GM12878 (cell line): ENCODE results near the gene CHD9. TPM values are rescaled to one million over a fixed set of nuclear protein-coding genes. Genes with fewer than 3 reads are reported as not detected.

Experiments
- ATAC-seq: fragments of 200-7000 bp; cut with Tn5 transposase; 3 replicates; pipeline ENCODE4 v1.9.1; 2020; ENCODE audit warnings: mild to moderate bottlenecking, moderate library complexity
- BruUV-seq: library from RNA; stranded (reverse); fragments of 400-500 nt; replicated peaks from 2 replicates; lab custom pipeline; 2021; lab: Mats Ljungman, UMichigan
- CTCF ChIA-PET: fragments of 300-600 bp; sonication (Branson Sonifier 250); formaldehyde crosslinking; extraction: SDS; loops from one replicate; lab custom pipeline; 2021; ENCODE audit warnings: inconsistent platforms; lab: Yijun Ruan, JAX
- POLR2A ChIA-PET: fragments of 350-600 bp; formaldehyde crosslinking; extraction: SDS; loops from one replicate; lab custom pipeline; 2021; ENCODE audit warnings: inconsistent platforms; lab: Charles Lee
- RAD21 ChIA-PET: fragments of 300-600 bp; sonication (Branson Sonifier 250); formaldehyde crosslinking; loops from one replicate; lab custom pipeline; 2023; ENCODE audit warnings: antibody characterized with exemption; ENCODE audit not compliant: unreplicated experiment; lab: Charles Lee
- SMC1A ChIA-PET: fragments of 300-600 bp; sonication (Branson Sonifier 250); formaldehyde crosslinking; loops from one replicate; lab custom pipeline; 2023; ENCODE audit not compliant: unreplicated experiment, uncharacterized antibody; lab: Charles Lee
- DNase-seq: peaks from one replicate; pipeline ENCODE4 v3.0.0-alpha.2; 2011; ENCODE audit warnings: low read depth, low spot score
- FAIRE-seq: peaks from 3 replicates; lab custom pipeline; 2011; peaks lifted over from hg19 to GRCh38; lab: Jason Lieb, UNC
- H2AFZ ChIP-seq: 2 replicates; pipeline ENCODE4 v1.6.0; 2011; ENCODE audit warnings: low read depth, low read length, control low read depth; ENCODE audit not compliant: control insufficient read depth
- H3K27ac ChIP-seq: 2 replicates; pipeline ENCODE4 v1.5.1; 2011; ENCODE audit warnings: control low read depth; ENCODE audit not compliant: control insufficient read depth, insufficient read depth
- H3K27me3 ChIP-seq, 2 experiments: replicated peaks in 1 of 2; 2 replicates each; pipeline versions ENCODE4 v1.6.0 to v1.6.1; 2011; ENCODE audit warnings: low read length in 1 of 2; ENCODE audit not compliant: control insufficient read depth in 2 of 2, insufficient read depth in 2 of 2
- H3K36me3 ChIP-seq, 2 experiments: 2 replicates each; pipeline ENCODE4 v1.5.1; 2011; ENCODE audit warnings: low read length in 1 of 2; ENCODE audit not compliant: control insufficient read depth in 2 of 2, insufficient read depth in 2 of 2
- H3K4me1 ChIP-seq: 2 replicates; pipeline ENCODE4 v1.6.1; 2011; ENCODE audit warnings: mild to moderate bottlenecking, low read length, moderate library complexity, mixed read lengths; ENCODE audit not compliant: control insufficient read depth, insufficient read depth
- H3K4me2 ChIP-seq: 2 replicates; pipeline ENCODE4 v1.6.0; 2011; ENCODE audit warnings: control low read depth; ENCODE audit not compliant: control insufficient read depth, insufficient read depth
- H3K4me3 ChIP-seq: fragments of 200-600 bp; sonication (generic); 2 replicates; pipeline ENCODE4 v1.5.1; 2016
- H3K79me2 ChIP-seq: 2 replicates; pipeline ENCODE4 v1.6.0; 2011; ENCODE audit warnings: low read length; ENCODE audit not compliant: control insufficient read depth, insufficient read depth
- H3K9ac ChIP-seq: 2 replicates; pipeline ENCODE4 v1.8.0; 2011; ENCODE audit warnings: low read length, control low read depth, mixed read lengths; ENCODE audit not compliant: control insufficient read depth, insufficient read depth
- H3K9me3 ChIP-seq: replicated peaks from 3 replicates; pipeline ENCODE4 v1.5.1; 2011; ENCODE audit warnings: mild to moderate bottlenecking, low read length; ENCODE audit not compliant: control insufficient read depth, insufficient read depth
- H4K20me1 ChIP-seq: 2 replicates; pipeline ENCODE4 v1.6.0; 2011; ENCODE audit not compliant: control insufficient read depth, insufficient read depth
- CBFB ChIP-seq: IDR thresholded peaks from 2 replicates; pipeline ENCODE4 v1.6.1; 2016; ENCODE audit warnings: antibody characterized with exemption, low read depth
- CBX5 ChIP-seq: sonication (generic); IDR thresholded peaks from 2 replicates; pipeline ENCODE4 v1.6.1; 2016; ENCODE audit warnings: low read depth, moderate library complexity, mild to moderate bottlenecking, inconsistent platforms
- FOXK2 ChIP-seq: fragments of 450-650 bp; IDR thresholded peaks from 2 replicates; pipeline ENCODE4 v1.6.1; 2017; ENCODE audit warnings: mild to moderate bottlenecking, moderate library complexity
- HDAC6 ChIP-seq: fragments of 200-600 bp; sonication (generic); IDR thresholded peaks from one replicate; pipeline ENCODE4 v1.8.0; 2017; ENCODE audit warnings: antibody characterized with exemption; ENCODE audit not compliant: unreplicated experiment
- JUND ChIP-seq: IDR thresholded peaks from 2 replicates; pipeline ENCODE4 v1.6.1; 2012; ENCODE audit warnings: low read depth, mild to moderate bottlenecking, low read length, improper control_type of control experiment, moderate library complexity
- MEF2A ChIP-seq: IDR thresholded peaks from 2 replicates; pipeline ENCODE4 v1.6.1; 2011; ENCODE audit warnings: low read depth, mild to moderate bottlenecking, low read length, moderate library complexity; ENCODE audit not compliant: insufficient read depth
- NFXL1 ChIP-seq: fragments of 450-650 bp; IDR thresholded peaks from 2 replicates; pipeline ENCODE4 v1.6.1; 2017; ENCODE audit warnings: antibody characterized with exemption, mild to moderate bottlenecking, borderline replicate concordance
- NRF1 ChIP-seq: conservative IDR thresholded peaks from 2 replicates; pipeline ENCODE4 v1.6.1; 2011; ENCODE audit warnings: mild to moderate bottlenecking, low read depth, low read length, improper control_type of control experiment
- POLR2A ChIP-seq: IDR thresholded peaks from 2 replicates; pipeline ENCODE4 v1.6.1; 2011; ENCODE audit warnings: low read depth, mild to moderate bottlenecking, low read length
- POU2F2 ChIP-seq: IDR thresholded peaks from 3 replicates; pipeline ENCODE4 v1.6.1; 2011; ENCODE audit warnings: low read depth, mild to moderate bottlenecking, low read length, borderline replicate concordance
- RB1 ChIP-seq: fragments of 450-650 bp; formaldehyde crosslinking; IDR thresholded peaks from 2 replicates; pipeline ENCODE4 v1.6.1; 2017; ENCODE audit warnings: mild to moderate bottlenecking, borderline replicate concordance
- SRF ChIP-seq, 2 experiments: IDR thresholded peaks; 2 replicates each; pipeline ENCODE4 v1.6.1; 2011; ENCODE audit warnings: low read depth in 2 of 2, low read length in 2 of 2, mild to moderate bottlenecking in 1 of 2, moderate library complexity in 1 of 2
- STAT3 ChIP-seq: IDR thresholded peaks from 2 replicates; pipeline ENCODE4 v1.6.1; 2011; ENCODE audit warnings: low read depth, low read length, improper control_type of control experiment
- TARDBP ChIP-seq: IDR thresholded peaks from 2 replicates; pipeline ENCODE4 v1.6.1; 2016; ENCODE audit warnings: borderline replicate concordance
- ZSCAN29 ChIP-seq: fragments of 450-650 bp; IDR thresholded peaks from 2 replicates; pipeline ENCODE4 v1.6.1; 2017; ENCODE audit warnings: mild to moderate bottlenecking, moderate library complexity
- WGBS: methylation state at CpG from one replicate; pipeline ENCODE4 v1.1.6; 2016; ENCODE audit warnings: low lambda C conversion rate; ENCODE audit not compliant: insufficient replicate concordance, insufficient coverage; ENCODE audit errors: missing lambda C conversion rate; 5-methylcytosine and 5-hydroxymethylcytosine counted together
- in situ Hi-C: fragments of 300-500 bp; cut with MboI; formaldehyde crosslinking; loops from 9 replicates; pipeline ENCODE4 v1.14.3; 2018; ENCODE audit warnings: mixed read lengths
- intact Hi-C: fragments of 100-400 bp; cut with micrococcal nuclease; formaldehyde crosslinking; loops from one replicate; pipeline ENCODE4 v1.14.2; 2022; ENCODE audit not compliant: unreplicated experiment
- polyA plus RNA-seq, 11 experiments: library from polyadenylated mRNA; depleted of rRNA in 4 of 11; unstranded in 6 of 11; stranded (reverse) in 5 of 11; fragments of >200 nt; fragmentation: Nextera tagmentation in 4 of 11; fragmentation: Illumina TruSeq in 1 of 11; extraction: Ambion mirVana in 4 of 11; extraction: Trizol in 1 of 11; gene quantifications; 1 replicate in 1 of 11; 2 replicates in 10 of 11; pipeline versions ENCODE4 v1.2.1 to v1.2.3, GENCODE V29; 2011 to 2016; ENCODE audit warnings: inconsistent platforms in 2 of 11, missing spikeins in 2 of 11, low read depth in 1 of 11
- total RNA-seq, 4 experiments: library from RNA; depleted of rRNA in 3 of 4; stranded (reverse); fragments of >200 nt in 3 of 4; fragmentation: Illumina TruSeq in 1 of 4; extraction: Trizol in 1 of 4; gene quantifications; 2 replicates each; pipeline versions ENCODE4 v1.2.1 to v1.2.3, GENCODE V29; 2013 to 2021
- TF ChIP-seq, protein P1 (sequence below): IDR thresholded peaks from 2 replicates; pipeline ENCODE4 v1.6.1; 2012; ENCODE audit warnings: low read depth, low read length, improper control_type of control experiment
- TF ChIP-seq, protein P2 (sequence below): fragments of 450-650 bp; IDR thresholded peaks from 2 replicates; pipeline ENCODE4 v1.6.1; 2018; ENCODE audit warnings: borderline replicate concordance, mild to moderate bottlenecking; ENCODE audit not compliant: partially characterized antibody
- TF ChIP-seq, protein P3 (sequence below): IDR thresholded peaks from 2 replicates; pipeline ENCODE4 v1.6.1; 2011; ENCODE audit warnings: borderline replicate concordance, low read depth, mild to moderate bottlenecking, moderate library complexity, mixed read lengths, low read length; ENCODE audit not compliant: insufficient read depth; ENCODE audit errors: extremely low read length
- TF ChIP-seq, protein P4 (sequence below): IDR thresholded peaks from 2 replicates; pipeline ENCODE4 v1.6.1; 2012; ENCODE audit warnings: low read depth, low read length, improper control_type of control experiment

Gene CHD9
- total and polyA plus RNA-seq, 10 of the 15 experiments (the other 5 are each of a cell fraction or from before 2014, with no cell fraction given), result 29.2 to 95.7 (median 54.3) TPM

DNA sequence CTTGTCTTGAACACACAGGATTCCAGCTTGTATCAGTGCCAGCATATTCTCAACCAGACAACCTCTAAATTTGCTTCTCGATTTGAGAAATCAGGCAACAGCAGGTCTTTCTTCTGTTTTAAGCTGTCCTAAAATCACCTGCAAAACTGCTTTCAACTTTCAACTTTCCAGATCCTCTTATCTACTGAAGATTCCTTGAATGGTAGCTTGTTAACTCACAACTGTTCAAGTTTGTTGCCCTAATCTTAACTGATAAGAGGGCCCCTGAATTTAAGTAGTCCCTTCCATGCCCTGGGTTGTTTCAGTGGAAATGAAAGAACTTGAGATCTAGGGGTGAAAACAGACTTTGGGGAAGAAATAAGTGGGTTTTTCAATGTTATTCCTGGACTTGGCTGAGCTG lies 57.2 kb downstream of the CHD9 start:
- H3K9ac ChIP-seq, result peak overlapping the region; percentile 37
- TF ChIP-seq CBX5 (no peak), SRF (IDR thresholded peaks at IDR 0.05; ENCODE audit: low read depth in 2 of 2, low read length in 2 of 2) (no peak), NFXL1 (no peak), FOXK2 (no peak), HDAC6 (no peak), POLR2A (no peak), TARDBP (no peak), MEF2A (no peak), ZSCAN29 (no peak), NRF1 (no peak), CBFB (no peak), RB1 (no peak), POU2F2 (no peak), STAT3 (no peak), JUND (no peak)
- TF ChIP-seq, protein P1, sequence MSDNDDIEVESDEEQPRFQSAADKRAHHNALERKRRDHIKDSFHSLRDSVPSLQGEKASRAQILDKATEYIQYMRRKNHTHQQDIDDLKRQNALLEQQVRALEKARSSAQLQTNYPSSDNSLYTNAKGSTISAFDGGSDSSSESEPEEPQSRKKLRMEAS, result no peak
- TF ChIP-seq, protein P2, sequence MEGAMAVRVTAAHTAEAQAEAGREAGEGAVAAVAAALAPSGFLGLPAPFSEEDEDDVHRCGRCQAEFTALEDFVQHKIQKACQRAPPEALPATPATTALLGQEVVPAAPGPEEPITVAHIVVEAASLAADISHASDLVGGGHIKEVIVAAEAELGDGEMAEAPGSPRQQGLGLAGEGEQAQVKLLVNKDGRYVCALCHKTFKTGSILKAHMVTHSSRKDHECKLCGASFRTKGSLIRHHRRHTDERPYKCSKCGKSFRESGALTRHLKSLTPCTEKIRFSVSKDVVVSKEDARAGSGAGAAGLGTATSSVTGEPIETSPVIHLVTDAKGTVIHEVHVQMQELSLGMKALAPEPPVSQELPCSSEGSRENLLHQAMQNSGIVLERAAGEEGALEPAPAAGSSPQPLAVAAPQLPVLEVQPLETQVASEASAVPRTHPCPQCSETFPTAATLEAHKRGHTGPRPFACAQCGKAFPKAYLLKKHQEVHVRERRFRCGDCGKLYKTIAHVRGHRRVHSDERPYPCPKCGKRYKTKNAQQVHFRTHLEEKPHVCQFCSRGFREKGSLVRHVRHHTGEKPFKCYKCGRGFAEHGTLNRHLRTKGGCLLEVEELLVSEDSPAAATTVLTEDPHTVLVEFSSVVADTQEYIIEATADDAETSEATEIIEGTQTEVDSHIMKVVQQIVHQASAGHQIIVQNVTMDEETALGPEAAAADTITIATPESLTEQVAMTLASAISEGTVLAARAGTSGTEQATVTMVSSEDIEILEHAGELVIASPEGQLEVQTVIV, result no peak
- TF ChIP-seq, protein P3, sequence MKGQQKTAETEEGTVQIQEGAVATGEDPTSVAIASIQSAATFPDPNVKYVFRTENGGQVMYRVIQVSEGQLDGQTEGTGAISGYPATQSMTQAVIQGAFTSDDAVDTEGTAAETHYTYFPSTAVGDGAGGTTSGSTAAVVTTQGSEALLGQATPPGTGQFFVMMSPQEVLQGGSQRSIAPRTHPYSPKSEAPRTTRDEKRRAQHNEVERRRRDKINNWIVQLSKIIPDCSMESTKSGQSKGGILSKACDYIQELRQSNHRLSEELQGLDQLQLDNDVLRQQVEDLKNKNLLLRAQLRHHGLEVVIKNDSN, result no peak
- TF ChIP-seq, protein P4, sequence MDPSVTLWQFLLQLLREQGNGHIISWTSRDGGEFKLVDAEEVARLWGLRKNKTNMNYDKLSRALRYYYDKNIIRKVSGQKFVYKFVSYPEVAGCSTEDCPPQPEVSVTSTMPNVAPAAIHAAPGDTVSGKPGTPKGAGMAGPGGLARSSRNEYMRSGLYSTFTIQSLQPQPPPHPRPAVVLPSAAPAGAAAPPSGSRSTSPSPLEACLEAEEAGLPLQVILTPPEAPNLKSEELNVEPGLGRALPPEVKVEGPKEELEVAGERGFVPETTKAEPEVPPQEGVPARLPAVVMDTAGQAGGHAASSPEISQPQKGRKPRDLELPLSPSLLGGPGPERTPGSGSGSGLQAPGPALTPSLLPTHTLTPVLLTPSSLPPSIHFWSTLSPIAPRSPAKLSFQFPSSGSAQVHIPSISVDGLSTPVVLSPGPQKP, result no peak
- ChIA-PET POLR2A (interaction anchor here (0.8 to 3.0 kb wide), 6 partner anchors 12 to 57 kb away, joined by 3 to 32 read pairs (median 6); partner anchors contain the start of gene CHD9), RAD21 (interaction anchor here (1.1 to 3.6 kb wide), 13 partner anchors 7 to 96 kb away, joined by 3 to 41 read pairs (median 8); partner anchors contain the start of gene CHD9), SMC1A (interaction anchor here (0.9 to 4.6 kb wide), 16 partner anchors 9 to 129 kb away, joined by 3 to 41 read pairs (median 5); partner anchors contain the start of gene CHD9), CTCF (interaction anchor here (0.8 to 2.5 kb wide), 13 partner anchors 8 to 97 kb away, joined by 3 to 20 read pairs (median 6); partner anchors contain the start of gene CHD9)
- no peaks in the 10 kb centered on the region for H4K20me1 ChIP-seq
- intact Hi-C loops, result loop anchor here (5.0 kb wide), 1 partner anchor 55 kb away; no protein-coding TSS in a partner anchor
- peak overlapping the region; percentile 77 for H3K27ac ChIP-seq
- in situ Hi-C loops, result no loop called here
- H3K36me3 ChIP-seq, result no peaks in the 10 kb centered on the region; a peak in 1 of 4 replicates
- no peak overlapping the region for H3K4me3 ChIP-seq
- ATAC-seq, result peak; percentile 25
- BruUV-seq, result no TSS peak
- no peak for DNase-seq
- WGBS, result 0% methylated on average over 1 of the region's 1 CpG
- peaks cover 28% of the 10 kb centered on the region for H3K4me1 ChIP-seq
- H3K79me2 ChIP-seq, result peaks cover 18% of the 10 kb centered on the region
- no peak overlapping the region for H2AFZ ChIP-seq
- no peaks in the 10 kb centered on the region; the same call in 2 of the 3 replicates for H3K9me3 ChIP-seq
- H3K4me2 ChIP-seq, result peak overlapping the region; percentile 71
- H3K27me3 ChIP-seq, result no peaks in the 10 kb centered on the region
- no peak for FAIRE-seq
